Stimulated activated CD4-positive, alpha-beta T cell treated with anti-CD3 and anti-CD28 coated beads, TNF-alpha, amount 100 ng/mL, for 48 hours (primary cell): ENCODE data around the gene PIP4K2C.
"Not testable (repeated sequence)": the region's sequence is repeated elsewhere in the genome, so short reads cannot be mapped to it uniquely, and the experiment has no call there.

ENCODE experiments used
- DNase-seq, 3 donors: peaks; one replicate each; pipeline ENCODE4 v3.0.0-alpha.2; 2020; ENCODE audit warnings: low read depth in 3 of 3

PIP4K2C gene

GRCh38 chr12:57609781-57610553, 19.0 kb downstream of the PIP4K2C start:
- DNase-seq, result no peak

- no peak for DNase-seq
Measured at GRCh38 chr12:57610554-57611107, 19.6 kb downstream of the PIP4K2C start.

- no peak for DNase-seq
Measured at GRCh38 chr12:57611108-57611826, 20.3 kb downstream of the PIP4K2C start, which contains the start of gene ARHGEF25. Gene ARHGEF25, plus strand, starts transcription at chr12:57611435. Its CDS starts 460 bp downstream, at chr12:57611895.

- DNase-seq, result no peak
Measured at GRCh38 chr12:57611827-57612710, 21.1 kb downstream of the PIP4K2C start.

GRCh38 chr12:57612711-57613426, 21.9 kb downstream of the PIP4K2C start:
- no peak for DNase-seq

GRCh38 chr12:57613427-57614109, 22.6 kb downstream of the PIP4K2C start:
- no peak for DNase-seq

GRCh38 chr12:57614178-57614947, 23.4 kb downstream of the PIP4K2C start:
- DNase-seq, result no peak

GRCh38 chr12:57614948-57615500, 24.0 kb downstream of the PIP4K2C start:
- no peak for DNase-seq

- no peak for DNase-seq
Measured at GRCh38 chr12:57615637-57616036, 24.6 kb downstream of the PIP4K2C start.

GRCh38 chr12:57616383-57617101, 25.6 kb downstream of the PIP4K2C start:
- DNase-seq, result no peak

GRCh38 chr12:57617942-57618341, 26.9 kb downstream of the PIP4K2C start:
- no peak for DNase-seq

- not testable (repeated sequence) for DNase-seq
Measured at GRCh38 chr12:57618431-57618830, 27.4 kb downstream of the PIP4K2C start.

- no peak for DNase-seq
Measured at GRCh38 chr12:57618966-57619433, 28.0 kb downstream of the PIP4K2C start.

GRCh38 chr12:57619434-57620244, 28.6 kb downstream of the PIP4K2C start:
- DNase-seq, result no peak

GRCh38 chr12:57620245-57620935, 29.4 kb downstream of the PIP4K2C start:
- DNase-seq, result no peak

GRCh38 chr12:57620936-57621496, 30.0 kb downstream of the PIP4K2C start:
- DNase-seq, result no peak
